Mesothelial cell of epicardium (in vitro differentiated cells): ENCODE results near the gene MARCHF3. TPM values are rescaled to one million over a fixed set of nuclear protein-coding genes. Genes with fewer than 3 reads are reported as not detected.

Experiments
- DNase-seq, 2 experiments: peaks; one replicate each; pipeline ENCODE4 v3.0.0; 2021; ENCODE audit warnings: low spot score in 2 of 2; ENCODE audit not compliant: unreplicated experiment in 2 of 2
- H3K27ac Mint-ChIP-seq: 2 replicates; pipeline ENCODE4 v1.8.0; 2021; ENCODE audit warnings: mixed read lengths
- H3K27me3 Mint-ChIP-seq: 2 replicates; pipeline ENCODE4 v1.8.0; 2021; ENCODE audit warnings: low read depth, mixed read lengths
- H3K36me3 Mint-ChIP-seq: 2 replicates; pipeline ENCODE4 v1.8.0; 2021; ENCODE audit warnings: mixed read lengths
- H3K4me1 Mint-ChIP-seq: 2 replicates; pipeline ENCODE4 v1.8.0; 2021; ENCODE audit warnings: mixed read lengths
- H3K4me3 Mint-ChIP-seq: 2 replicates; pipeline ENCODE4 v1.8.0; 2021; ENCODE audit warnings: mild to moderate bottlenecking, moderate library complexity, mixed read lengths
- H3K9me3 Mint-ChIP-seq: 2 replicates; pipeline ENCODE4 v1.8.0; 2021; ENCODE audit warnings: mixed read lengths
- CTCF ChIP-seq: fragments of 200-600 bp; sonication (generic); IDR thresholded peaks from one replicate; pipeline ENCODE4 v1.5.0; 2021; ENCODE audit warnings: antibody characterized with exemption; ENCODE audit not compliant: unreplicated experiment
- total RNA-seq: library from RNA; stranded (reverse); gene quantifications from 3 replicates; pipeline ENCODE4 v1.2.1, GENCODE V29; 2021

The MARCHF3 gene
- total RNA-seq, 1 donor from 2014 or later = 9.4 TPM

- H3K36me3 Mint-ChIP-seq = peaks cover 49% of the 10 kb centered on the region
- H3K4me3 Mint-ChIP-seq = no peak overlapping the region
- no peak overlapping the region for H3K27ac Mint-ChIP-seq
Measured at GRCh38 chr5:126831156-126831555, 199.2 kb downstream of the MARCHF3 start.

GRCh38 chr5:126830061-126830460 is 200.3 kb downstream of the MARCHF3 start:
- H3K36me3 Mint-ChIP-seq = peaks cover 50% of the 10 kb centered on the region
- no peaks in the 10 kb centered on the region for H3K9me3 Mint-ChIP-seq
- H3K27me3 Mint-ChIP-seq = no peaks in the 10 kb centered on the region
- no peak for DNase-seq
- H3K27ac Mint-ChIP-seq = no peak overlapping the region
- H3K4me1 Mint-ChIP-seq = no peaks in the 10 kb centered on the region
- no peak overlapping the region for H3K4me3 Mint-ChIP-seq
- TF ChIP-seq CTCF = no peak

More at GRCh38 chr5:126831156-126831555, 199.2 kb downstream of the MARCHF3 start:
- TF ChIP-seq CTCF = no peak
- no peak for DNase-seq
- Mint-ChIP-seq H3K27me3 (no peaks in the 10 kb centered on the region), H3K9me3 (no peaks in the 10 kb centered on the region), H3K4me1 (no peaks in the 10 kb centered on the region)

GRCh38 chr5:126829098-126829497 is 201.3 kb downstream of the MARCHF3 start:
- no peaks in the 10 kb centered on the region for H3K9me3 Mint-ChIP-seq
- no peak overlapping the region for H3K27ac Mint-ChIP-seq
- no peaks in the 10 kb centered on the region for H3K4me1 Mint-ChIP-seq
- H3K4me3 Mint-ChIP-seq = no peak overlapping the region
- peaks cover 43% of the 10 kb centered on the region for H3K36me3 Mint-ChIP-seq
- no peaks in the 10 kb centered on the region for H3K27me3 Mint-ChIP-seq
- no peak for DNase-seq
- no peak for TF ChIP-seq CTCF

- DNase-seq = no peak
- TF ChIP-seq CTCF = no peak
- peaks cover 5% of the 10 kb centered on the region for H3K4me1 Mint-ChIP-seq
- no peaks in the 10 kb centered on the region for H3K9me3 Mint-ChIP-seq
- peaks cover 34% of the 10 kb centered on the region for H3K36me3 Mint-ChIP-seq
- H3K27ac Mint-ChIP-seq = no peak overlapping the region
- H3K27me3 Mint-ChIP-seq = no peaks in the 10 kb centered on the region
- no peak overlapping the region for H3K4me3 Mint-ChIP-seq
Measured at GRCh38 chr5:126826619-126827215, 203.6 kb downstream of the MARCHF3 start.

GRCh38 chr5:126819253-126819652 is 211.1 kb downstream of the MARCHF3 start:
- no peak for DNase-seq
- Mint-ChIP-seq H3K27me3 (no peaks in the 10 kb centered on the region), H3K4me3 (no peak overlapping the region), H3K36me3 (peaks cover 29% of the 10 kb centered on the region), H3K4me1 (peaks cover 8% of the 10 kb centered on the region), H3K9me3 (no peaks in the 10 kb centered on the region), H3K27ac (no peak overlapping the region)
- no peak for TF ChIP-seq CTCF

GRCh38 chr5:126818736-126819135 is 211.6 kb downstream of the MARCHF3 start:
- H3K4me1 Mint-ChIP-seq = peaks cover 8% of the 10 kb centered on the region
- H3K27ac Mint-ChIP-seq = no peak overlapping the region
- DNase-seq = no peak
- no peak overlapping the region for H3K4me3 Mint-ChIP-seq
- no peaks in the 10 kb centered on the region for H3K27me3 Mint-ChIP-seq
- no peaks in the 10 kb centered on the region for H3K9me3 Mint-ChIP-seq
- TF ChIP-seq CTCF = no peak
- peaks cover 31% of the 10 kb centered on the region for H3K36me3 Mint-ChIP-seq
